ENCODE results near the gene ITIH3. TPM values are rescaled to one million over a fixed set of nuclear protein-coding genes. Genes with fewer than 3 reads are reported as not detected.

ITIH3 gene
- total RNA-seq, 4 donors from 2014 or later: 0.18 to 5.6 (median 1.2) TPM

- TF ChIP-seq EP300 (IDR thresholded peaks at IDR 0.05): no peak
- no peak for TF ChIP-seq POLR2AphosphoS5 (IDR thresholded peaks at IDR 0.05)
- no peak for TF ChIP-seq CTCF (IDR thresholded peaks at IDR 0.05)
- no peak for TF ChIP-seq POLR2A (IDR thresholded peaks at IDR 0.05)
- H3K4me3 ChIP-seq: no peak overlapping the region
- no peaks in the 10 kb centered on the region for H3K4me1 ChIP-seq
- no peak for DNase-seq (ENCODE audit: low spot score in 2 of 2)
- no peaks in the 10 kb centered on the region for H3K36me3 ChIP-seq
- no peak overlapping the region for H3K27ac ChIP-seq
- 74% methylated on average over 13 of the region's 13 CpGs for WGBS
- no peaks in the 10 kb centered on the region for H3K9me3 ChIP-seq
- peaks cover 3% of the 10 kb centered on the region for H3K27me3 ChIP-seq
These were observed 12.9 kb upstream of the ITIH3 start for GRCh38 chr3:52781741-52782140.

- Histone ChIP-seq H3K36me3 (no peaks in the 10 kb centered on the region), H3K4me3 (no peak overlapping the region), H3K27ac (no peak overlapping the region), H3K9me3 (no peaks in the 10 kb centered on the region), H3K27me3 (peaks cover 3% of the 10 kb centered on the region), H3K4me1 (peaks cover 3% of the 10 kb centered on the region)
- TF ChIP-seq CTCF (IDR thresholded peaks at IDR 0.05) (no peak), POLR2AphosphoS5 (IDR thresholded peaks at IDR 0.05) (no peak), POLR2A (IDR thresholded peaks at IDR 0.05) (no peak), EP300 (IDR thresholded peaks at IDR 0.05) (no peak)
- 71% methylated on average over 11 of the region's 12 CpGs for WGBS
- peak in 1 of 2 donors; percentile 71 for DNase-seq (ENCODE audit: low spot score in 2 of 2)
These were observed 12.0 kb upstream of the ITIH3 start for GRCh38 chr3:52782412-52783210.

- H3K4me1 ChIP-seq: peaks cover 3% of the 10 kb centered on the region
- H3K4me3 ChIP-seq: no peak overlapping the region
- WGBS: 96% methylated on average over 3 of the region's 3 CpGs
- no peaks in the 10 kb centered on the region for H3K36me3 ChIP-seq
- no peak for TF ChIP-seq POLR2A (IDR thresholded peaks at IDR 0.05)
- TF ChIP-seq POLR2AphosphoS5 (IDR thresholded peaks at IDR 0.05): no peak
- no peak for TF ChIP-seq EP300 (IDR thresholded peaks at IDR 0.05)
- TF ChIP-seq CTCF (IDR thresholded peaks at IDR 0.05): no peak
- no peak overlapping the region for H3K27ac ChIP-seq
- peaks cover 3% of the 10 kb centered on the region for H3K27me3 ChIP-seq
- no peaks in the 10 kb centered on the region for H3K9me3 ChIP-seq
- no peak for DNase-seq (ENCODE audit: low spot score in 2 of 2)
These were observed 11.4 kb upstream of the ITIH3 start for GRCh38 chr3:52783211-52783555.

GRCh38 chr3:52784021-52784621 is 10.5 kb upstream of the ITIH3 start:
- Histone ChIP-seq H3K4me1 (peaks cover 3% of the 10 kb centered on the region), H3K36me3 (no peaks in the 10 kb centered on the region), H3K27ac (no peak overlapping the region), H3K4me3 (no peak overlapping the region), H3K9me3 (no peaks in the 10 kb centered on the region), H3K27me3 (peaks cover 3% of the 10 kb centered on the region)
- TF ChIP-seq POLR2AphosphoS5 (IDR thresholded peaks at IDR 0.05) (no peak), EP300 (IDR thresholded peaks at IDR 0.05) (no peak), POLR2A (IDR thresholded peaks at IDR 0.05) (no peak), CTCF (IDR thresholded peaks at IDR 0.05) (no peak)
- DNase-seq (ENCODE audit: low spot score in 2 of 2): peak; percentile 45 to 69
- 75% methylated on average over 4 of the region's 18 CpGs for WGBS

- no peaks in the 10 kb centered on the region for H3K9me3 ChIP-seq
- DNase-seq (ENCODE audit: low spot score in 2 of 2): peak; percentile 33 to 48
- H3K4me3 ChIP-seq: no peak overlapping the region
- H3K27ac ChIP-seq: no peak overlapping the region
- no peaks in the 10 kb centered on the region for H3K36me3 ChIP-seq
- no peak for TF ChIP-seq EP300 (IDR thresholded peaks at IDR 0.05)
- TF ChIP-seq POLR2A (IDR thresholded peaks at IDR 0.05): no peak
- no peak for TF ChIP-seq CTCF (IDR thresholded peaks at IDR 0.05)
- TF ChIP-seq POLR2AphosphoS5 (IDR thresholded peaks at IDR 0.05): no peak
- peaks cover 3% of the 10 kb centered on the region for H3K4me1 ChIP-seq
- peaks cover 3% of the 10 kb centered on the region for H3K27me3 ChIP-seq
- 85% methylated on average over 5 of the region's 5 CpGs for WGBS
These were observed 9.5 kb upstream of the ITIH3 start for GRCh38 chr3:52784931-52785590.

All from suprapubic skin (tissue), 4 donors.